Fibroblast of lung (primary cell): ENCODE data around the gene TUBB1.

ENCODE experiments used
- EZH2 ChIP-seq: IDR thresholded peaks from 2 replicates; pipeline ENCODE4 v1.5.1; 2012; ENCODE audit warnings: low read length, control low read depth, mild to moderate bottlenecking; ENCODE audit errors: missing control alignments
- TF ChIP-seq, protein P1 (sequence below), 2 donors: IDR thresholded peaks in 1 of 2; conservative IDR thresholded peaks in 1 of 2; 1 replicate in 1 of 2; 2 replicates in 1 of 2; pipeline ENCODE4 v1.5.1; 2011 to 2012; ENCODE audit warnings: low read length in 2 of 2, control low read depth in 1 of 2, inconsistent platforms in 1 of 2, low read depth in 1 of 2, mild to moderate bottlenecking in 1 of 2

DNA sequence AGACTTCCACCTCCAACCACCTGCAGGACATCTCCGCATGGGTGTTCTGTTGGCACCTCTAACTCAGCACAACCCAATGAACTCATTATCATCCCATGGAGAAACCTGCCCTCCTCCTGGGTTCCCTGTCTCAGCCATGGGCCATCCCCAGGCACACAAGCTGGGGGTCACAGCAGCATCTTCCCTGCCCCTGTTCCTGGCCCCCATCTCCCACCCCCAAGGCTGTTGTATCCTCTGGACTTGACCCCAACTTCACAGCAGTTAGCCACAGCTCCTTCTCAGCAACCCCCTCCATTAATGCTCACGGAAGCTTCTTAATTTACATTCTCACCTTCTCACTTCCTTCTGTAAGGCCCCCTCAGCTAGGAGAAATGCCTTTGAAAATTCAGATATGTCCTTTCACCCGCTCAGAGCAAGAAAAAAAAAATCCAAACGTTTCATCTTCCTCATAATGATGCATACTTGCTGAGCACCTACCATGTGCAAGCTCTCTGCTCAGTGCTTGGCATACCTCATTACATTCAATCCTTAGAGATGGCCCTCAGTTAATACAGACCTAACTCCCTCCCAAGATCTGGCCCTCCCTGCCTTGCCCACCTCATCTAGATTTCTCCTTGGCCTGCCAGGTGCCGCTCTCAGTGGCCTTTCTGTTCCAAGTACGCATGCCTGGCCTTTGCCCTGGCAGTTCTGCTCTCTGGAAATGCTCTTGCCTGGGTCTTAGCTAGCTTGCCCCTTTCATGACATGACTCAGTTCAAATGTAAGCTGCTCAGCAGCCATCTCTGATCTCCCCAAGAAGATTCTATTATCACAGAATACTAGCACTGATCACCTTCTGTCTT is 40.7 kb upstream of the TUBB1 start:
- TF ChIP-seq, protein P1, sequence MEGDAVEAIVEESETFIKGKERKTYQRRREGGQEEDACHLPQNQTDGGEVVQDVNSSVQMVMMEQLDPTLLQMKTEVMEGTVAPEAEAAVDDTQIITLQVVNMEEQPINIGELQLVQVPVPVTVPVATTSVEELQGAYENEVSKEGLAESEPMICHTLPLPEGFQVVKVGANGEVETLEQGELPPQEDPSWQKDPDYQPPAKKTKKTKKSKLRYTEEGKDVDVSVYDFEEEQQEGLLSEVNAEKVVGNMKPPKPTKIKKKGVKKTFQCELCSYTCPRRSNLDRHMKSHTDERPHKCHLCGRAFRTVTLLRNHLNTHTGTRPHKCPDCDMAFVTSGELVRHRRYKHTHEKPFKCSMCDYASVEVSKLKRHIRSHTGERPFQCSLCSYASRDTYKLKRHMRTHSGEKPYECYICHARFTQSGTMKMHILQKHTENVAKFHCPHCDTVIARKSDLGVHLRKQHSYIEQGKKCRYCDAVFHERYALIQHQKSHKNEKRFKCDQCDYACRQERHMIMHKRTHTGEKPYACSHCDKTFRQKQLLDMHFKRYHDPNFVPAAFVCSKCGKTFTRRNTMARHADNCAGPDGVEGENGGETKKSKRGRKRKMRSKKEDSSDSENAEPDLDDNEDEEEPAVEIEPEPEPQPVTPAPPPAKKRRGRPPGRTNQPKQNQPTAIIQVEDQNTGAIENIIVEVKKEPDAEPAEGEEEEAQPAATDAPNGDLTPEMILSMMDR (conservative IDR thresholded peaks at IDR 0.05 in 1 of 2, IDR thresholded peaks at IDR 0.05 in 1 of 2; ENCODE audit: low read depth in 1 of 2, low read length in 2 of 2) = no peak
- TF ChIP-seq EZH2 = no peak
